H1 (cell line): ENCODE results near the gene CALU. TPM values are rescaled to one million over a fixed set of nuclear protein-coding genes. Genes with fewer than 3 reads are reported as not detected.

Source experiments
- CTCF ChIA-PET: fragments of 300-600 bp; sonication (Branson Sonifier 250); formaldehyde crosslinking; loops from one replicate; lab custom pipeline; 2021; ENCODE audit not compliant: partially characterized antibody; lab: Charles Lee
- POLR2A ChIA-PET: fragments of 300-600 bp; sonication (Branson Sonifier 250); formaldehyde crosslinking; loops from one replicate; lab custom pipeline; 2021; ENCODE audit warnings: inconsistent platforms; ENCODE audit not compliant: partially characterized antibody; lab: Charles Lee
- DNase-seq, 2 experiments: peaks; one replicate each; pipeline versions ENCODE4 v3.0.0 to v3.0.0-alpha.2; 2010 to 2022; ENCODE audit warnings: low spot score in 2 of 2, low read depth in 1 of 2, mixed read lengths in 1 of 2
- FAIRE-seq: peaks from 2 replicates; lab custom pipeline; 2011; peaks lifted over from hg19 to GRCh38; lab: Jason Lieb, UNC
- H2AFZ ChIP-seq: 2 replicates; pipeline ENCODE4 v1.8.1; 2012; ENCODE audit warnings: low read length, inconsistent platforms
- H2AK5ac ChIP-seq: 2 replicates; pipeline ENCODE4 v1.6.1; 2013; ENCODE audit warnings: low read depth, low read length
- H2BK120ac ChIP-seq: replicated peaks from 2 replicates; pipeline ENCODE3; 2013; ENCODE audit warnings: low read depth, low read length, inconsistent platforms
- H2BK12ac ChIP-seq: 2 replicates; pipeline ENCODE4 v1.6.1; 2013; ENCODE audit warnings: low read depth, low read length
- H2BK15ac ChIP-seq: 2 replicates; pipeline ENCODE4 v1.6.1; 2013; ENCODE audit warnings: low read length
- H2BK20ac ChIP-seq: 2 replicates; pipeline ENCODE4 v1.6.1; 2013; ENCODE audit warnings: low read length
- H2BK5ac ChIP-seq: 2 replicates; pipeline ENCODE4 v1.6.1; 2013; ENCODE audit warnings: low read depth, low read length
- H3K14ac ChIP-seq: 2 replicates; pipeline ENCODE4 v1.6.1; 2013; ENCODE audit warnings: inconsistent platforms; ENCODE audit not compliant: insufficient read length
- H3K18ac ChIP-seq: 2 replicates; pipeline ENCODE4 v1.6.1; 2013; ENCODE audit warnings: low read length; ENCODE audit errors: extremely low read depth
- H3K23ac ChIP-seq: 2 replicates; pipeline ENCODE4 v1.6.1; 2013; ENCODE audit warnings: inconsistent platforms; ENCODE audit not compliant: insufficient read length
- H3K23me2 ChIP-seq: 2 replicates; pipeline ENCODE4 v1.6.1; 2013; ENCODE audit warnings: low read depth, low read length
- H3K27ac ChIP-seq: 2 replicates; pipeline ENCODE4 v1.6.1; 2011; ENCODE audit warnings: low read depth, low read length, inconsistent platforms
- H3K27me3 ChIP-seq, 4 experiments: replicated peaks in 1 of 4; 1 replicate in 1 of 4; 2 replicates in 3 of 4; pipeline versions ENCODE4 v1.6.1 to v1.8.1; 2011 to 2013; ENCODE audit warnings: low read length in 3 of 4, mild to moderate bottlenecking in 3 of 4, inconsistent platforms in 2 of 4, mixed read lengths in 2 of 4, moderate library complexity in 1 of 4; ENCODE audit not compliant: control insufficient read depth in 3 of 4, insufficient read depth in 3 of 4; ENCODE audit errors: extremely low read depth in 1 of 4
- H3K36me3 ChIP-seq, 4 experiments: 2 replicates each; pipeline versions ENCODE4 v1.6.1 to v1.8.1; 2011 to 2013; ENCODE audit warnings: mild to moderate bottlenecking in 4 of 4, low read length in 3 of 4, moderate library complexity in 2 of 4, control low read depth in 1 of 4, inconsistent platforms in 1 of 4; ENCODE audit not compliant: insufficient read depth in 4 of 4, control insufficient read depth in 2 of 4
- H3K4ac ChIP-seq: replicated peaks from 2 replicates; pipeline ENCODE3; 2013; ENCODE audit warnings: low read length, low read depth, mixed read lengths, inconsistent platforms; ENCODE audit not compliant: insufficient read length
- H3K4me1 ChIP-seq, 4 experiments: replicated peaks in 1 of 4; 1 replicate in 1 of 4; 2 replicates in 3 of 4; pipeline versions ENCODE4 v1.6.1 to v1.8.1; 2011 to 2013; ENCODE audit warnings: low read length in 3 of 4, inconsistent platforms in 2 of 4, mixed read lengths in 1 of 4; ENCODE audit not compliant: insufficient read depth in 4 of 4, control insufficient read depth in 3 of 4
- H3K4me2 ChIP-seq, 2 experiments: 2 replicates each; pipeline versions ENCODE4 v1.6.1 to v1.8.1; 2011 to 2013; ENCODE audit warnings: low read depth in 2 of 2, low read length in 2 of 2, control low read depth in 1 of 2, inconsistent platforms in 1 of 2, mild to moderate bottlenecking in 1 of 2; ENCODE audit not compliant: insufficient read depth in 1 of 2
- H3K4me3 ChIP-seq, 4 experiments: fragments of 200-600, 300-600 bp in 1 of 4; sonication (generic), shearing (Covaris generic), sonication (Bioruptor Twin) in 1 of 4; 2 replicates each; pipeline versions ENCODE4 v1.5.1 to v1.8.1; 2011 to 2016; ENCODE audit warnings: low read length in 4 of 4, low read depth in 3 of 4, control low read depth in 2 of 4, inconsistent platforms in 2 of 4, mild to moderate bottlenecking in 2 of 4, mixed read lengths in 1 of 4, moderate library complexity in 1 of 4; ENCODE audit not compliant: insufficient read depth in 2 of 4; ENCODE audit errors: extremely low read depth in 1 of 4
- H3K56ac ChIP-seq: replicated peaks from 2 replicates; pipeline ENCODE3; 2013; ENCODE audit warnings: low read depth, mild to moderate bottlenecking, mixed read lengths, low read length, inconsistent platforms; ENCODE audit not compliant: insufficient read length
- H3K79me1 ChIP-seq: 2 replicates; pipeline ENCODE4 v1.6.1; 2013; ENCODE audit warnings: low read depth, low read length, control low read depth
- H3K79me2 ChIP-seq, 2 experiments: 2 replicates each; pipeline versions ENCODE4 v1.6.1 to v1.8.1; 2012 to 2013; ENCODE audit warnings: low read length in 2 of 2, mild to moderate bottlenecking in 2 of 2, inconsistent platforms in 1 of 2; ENCODE audit not compliant: insufficient read depth in 2 of 2, control insufficient read depth in 1 of 2
- H3K9ac ChIP-seq, 4 experiments: replicated peaks in 1 of 4; 1 replicate in 1 of 4; 2 replicates in 3 of 4; pipeline versions ENCODE4 v1.6.1 to v1.8.1; 2011 to 2013; ENCODE audit warnings: low read depth in 3 of 4, low read length in 3 of 4, control low read depth in 2 of 4, mild to moderate bottlenecking in 2 of 4, moderate library complexity in 2 of 4, inconsistent platforms in 1 of 4; ENCODE audit errors: extremely low read depth in 1 of 4
- H3K9me3 ChIP-seq, 2 experiments: 2 replicates each; pipeline versions ENCODE4 v1.6.1 to v1.8.1; 2012 to 2013; ENCODE audit warnings: mild to moderate bottlenecking in 2 of 2, moderate library complexity in 2 of 2, control low read depth in 1 of 2, inconsistent platforms in 1 of 2, low read depth in 1 of 2, low read length in 1 of 2, mixed read lengths in 1 of 2; ENCODE audit not compliant: insufficient read depth in 2 of 2
- H4K20me1 ChIP-seq, 2 experiments: replicated peaks in 1 of 2; 2 replicates each; pipeline versions ENCODE3 to v1.8.1; 2011 to 2013; ENCODE audit warnings: inconsistent platforms in 2 of 2, low read length in 2 of 2, mild to moderate bottlenecking in 1 of 2; ENCODE audit not compliant: insufficient read depth in 2 of 2, control insufficient read depth in 1 of 2
- H4K5ac ChIP-seq: 2 replicates; pipeline ENCODE4 v1.6.1; 2013; ENCODE audit warnings: low read length, low read depth, mixed read lengths, inconsistent platforms; ENCODE audit not compliant: insufficient read length
- H4K8ac ChIP-seq: 2 replicates; pipeline ENCODE4 v1.8.0; 2013; ENCODE audit warnings: mild to moderate bottlenecking, moderate library complexity, low read length, inconsistent platforms; ENCODE audit not compliant: insufficient read depth; ENCODE audit errors: extremely low read depth
- H4K91ac ChIP-seq: replicated peaks from 2 replicates; pipeline ENCODE3; 2013; ENCODE audit warnings: low read length, mixed read lengths, inconsistent platforms; ENCODE audit not compliant: insufficient read length
- CREB1 ChIP-seq: IDR thresholded peaks from 2 replicates; pipeline ENCODE4 v1.6.1; 2012; ENCODE audit warnings: inconsistent platforms
- CTCF ChIP-seq, 3 experiments: IDR thresholded peaks; 1 replicate in 2 of 3; 2 replicates in 1 of 3; pipeline versions ENCODE4 v1.5.1 to v1.6.1; 2011; ENCODE audit warnings: low read length in 3 of 3, mild to moderate bottlenecking in 3 of 3, inconsistent platforms in 2 of 3, low read depth in 1 of 3, moderate library complexity in 1 of 3; ENCODE audit not compliant: insufficient read depth in 1 of 3; ENCODE audit errors: control extremely low read depth in 1 of 3
- FOSL1 ChIP-seq: IDR thresholded peaks from 2 replicates; pipeline ENCODE4 v1.6.1; 2011; ENCODE audit warnings: mild to moderate bottlenecking, low read depth, low read length, moderate library complexity; ENCODE audit not compliant: insufficient read depth
- GTF2F1 ChIP-seq: IDR thresholded peaks from 2 replicates; pipeline ENCODE4 v1.6.1; 2012; ENCODE audit warnings: low read depth, low read length, improper control_type of control experiment, borderline replicate concordance
- KDM5A ChIP-seq: fragments of 200-600 bp; IDR thresholded peaks from 2 replicates; pipeline ENCODE4 v1.7.1; 2012; ENCODE audit warnings: mild to moderate bottlenecking, low read length, inconsistent platforms, mixed read lengths
- NRF1 ChIP-seq: IDR thresholded peaks from 2 replicates; pipeline ENCODE4 v1.6.1; 2011; ENCODE audit warnings: mild to moderate bottlenecking, low read depth, low read length, improper control_type of control experiment
- PHF8 ChIP-seq: fragments of 200-600 bp; sonication (generic); conservative IDR thresholded peaks from 2 replicates; pipeline ENCODE4 v1.7.1; 2012; ENCODE audit warnings: low read depth, mild to moderate bottlenecking, inconsistent platforms, low read length, moderate library complexity
- SIRT6 ChIP-seq: IDR thresholded peaks from one replicate; pipeline ENCODE4 v1.7.1; 2012; ENCODE audit warnings: low read length, inconsistent platforms
- TBP ChIP-seq: IDR thresholded peaks from 2 replicates; pipeline ENCODE4 v1.6.1; 2011; ENCODE audit warnings: low read depth, low read length, improper control_type of control experiment
- TEAD4 ChIP-seq: IDR thresholded peaks from 2 replicates; pipeline ENCODE4 v1.6.1; 2012; ENCODE audit warnings: low read depth, low read length, inconsistent platforms, mixed read lengths
- WGBS, 2 experiments: shearing (Covaris generic) in 1 of 2; methylation state at CpG; one replicate each; pipeline versions ENCODE4 v1.1.6 to v1.1.7; 2013 to 2015; ENCODE audit warnings: low lambda C conversion rate in 2 of 2, mixed read lengths in 2 of 2, inconsistent platforms in 1 of 2, low coverage in 1 of 2, missing lambda C conversion rate in 1 of 2; ENCODE audit not compliant: insufficient replicate concordance in 2 of 2, insufficient coverage in 1 of 2, insufficient read length in 1 of 2; ENCODE audit errors: extremely low coverage in 1 of 2, missing lambda C conversion rate in 1 of 2; 5-methylcytosine and 5-hydroxymethylcytosine counted together
- polyA plus RNA-seq, 7 experiments: library from polyadenylated mRNA; depleted of rRNA in 3 of 7; stranded (reverse) in 5 of 7; unstranded in 2 of 7; fragments of >200 nt in 5 of 7; fragments of 200-250 nt in 2 of 7; gene quantifications; 1 replicate in 5 of 7; 2 replicates in 1 of 7; 4 replicates in 1 of 7; pipeline versions ENCODE4 v1.2.1 to v1.2.3, GENCODE V29; 2011 to 2013; ENCODE audit warnings: missing spikeins in 2 of 7, mixed read lengths in 2 of 7
- total RNA-seq: library from RNA; stranded (reverse); fragmentation: NEBNext Ultra II Directional; extraction: Animal tissue kit (Norgen Biotek cat#: 25700); gene quantifications from 2 replicates; pipeline ENCODE4 v1.2.1, GENCODE V29; 2021

CALU gene
- total and polyA plus RNA-seq, 2 of the 8 experiments (the other 6 are each of a cell fraction or from before 2014, with no cell fraction given) = 67.2 to 170 TPM

GRCh38 chr7:128812514-128813168 lies 73.5 kb downstream of the CALU start:
- Histone ChIP-seq H2AFZ (no peak overlapping the region), H3K4me2 (peak overlapping the region; percentile 12 to 22; a peak in 1 of 4 replicates), H3K56ac (no peak overlapping the region), H3K23me2 (no peaks in the 10 kb centered on the region), H2BK20ac (no peak overlapping the region), H2BK120ac (no peak overlapping the region), H2AK5ac (no peak overlapping the region), H3K79me1 (no peaks in the 10 kb centered on the region), H2BK12ac (0 out of 2 replicates have a peak overlapping the region, but pooled peaks have one; percentile 9), H2BK15ac (no peak overlapping the region), H4K91ac (peak overlapping the region; percentile 25), H4K8ac (no peak overlapping the region; the same call in 1 of the 2 replicates), H3K9ac (no peak overlapping the region), H3K9me3 (no peaks in the 10 kb centered on the region), H3K4me1 (peaks cover 3 to 9% (median 4%) of the 10 kb centered on the region in 4 experiments; a peak in 6 of 7 replicates), H2BK5ac (no peak overlapping the region), H3K27me3 (no peaks in the 10 kb centered on the region), H3K27ac (no peak overlapping the region), H3K4ac (no peak overlapping the region), H4K20me1 (peaks cover 0 to 2% of the 10 kb centered on the region in 2 experiments), H3K36me3 (peaks cover 0 to 34% (median 6%) of the 10 kb centered on the region in 4 experiments; a peak in 4 of 8 replicates), H3K4me3 (no peak overlapping the region), H3K23ac (no peak overlapping the region), H3K14ac (no peak overlapping the region), H3K79me2 (no peaks in the 10 kb centered on the region), H3K18ac (0 out of 2 replicates have a peak overlapping the region, but pooled peaks have one; percentile 10), H4K5ac (no peak overlapping the region)
- FAIRE-seq = no peak
- ChIA-PET CTCF (interaction anchor here (1.0 to 2.4 kb wide), 9 partner anchors 13 to 142 kb away, joined by 3 to 10 read pairs (median 4); partner anchors contain the start of gene CCDC136), POLR2A (interaction anchor here (1.0 to 2.4 kb wide), 7 partner anchors 10 to 55 kb away, joined by 3 to 9 read pairs (median 4); no protein-coding TSS in a partner anchor)
- WGBS, 2 experiments = 70% methylated on average over 11 of the region's 11 CpGs; no CpG with 5 or more reads in 1 of the 2 experiments
- DNase-seq = no peak
- TF ChIP-seq FOSL1 (no peak), KDM5A (no peak), GTF2F1 (no peak), SIRT6 (no peak), CREB1 (no peak), TBP (no peak), TEAD4 (no peak), NRF1 (no peak), PHF8 (no peak), CTCF (IDR thresholded peaks at IDR 0.05; ENCODE audit: control extremely low read depth in 1 of 3, insufficient read depth in 1 of 3, low read depth in 1 of 3, low read length in 3 of 3) (no peak)
